HepG2 (cell line): ENCODE results near the gene ARTN. TPM values are rescaled to one million over a fixed set of nuclear protein-coding genes. Genes with fewer than 3 reads are reported as not detected.

Experiments
- ATAC-seq: fragments of 200-7000 bp; cut with Tn5 transposase; 3 replicates; pipeline ENCODE4 v1.9.1; 2020; ENCODE audit warnings: mild to moderate bottlenecking, moderate library complexity
- BruUV-seq: library from RNA; stranded (reverse); fragments of 400-500 nt; replicated peaks from 2 replicates; lab custom pipeline; 2021; lab: Mats Ljungman, UMichigan
- CTCF ChIA-PET: fragments of 300-600 bp; formaldehyde crosslinking; extraction: SDS; loops from one replicate; lab custom pipeline; 2021; ENCODE audit warnings: low total read pairs, inconsistent platforms, low intra/inter-chr PET ratio; lab: Yijun Ruan, JAX
- POLR2A ChIA-PET: fragments of 350-600 bp; sonication (Branson Sonifier 250); formaldehyde crosslinking; loops from one replicate; lab custom pipeline; 2020; ENCODE audit warnings: antibody characterized with exemption, inconsistent platforms; lab: Yijun Ruan, JAX
- DNase-seq: peaks from one replicate; pipeline ENCODE4 v3.0.0-alpha.2; 2015; ENCODE audit warnings: low spot score
- FAIRE-seq: peaks from 3 replicates; lab custom pipeline; 2011; peaks lifted over from hg19 to GRCh38; lab: Jason Lieb, UNC
- H2AFZ ChIP-seq: one replicate; pipeline ENCODE4 v1.6.1; 2011; ENCODE audit warnings: low read length, inconsistent platforms
- H3K27ac ChIP-seq: fragments of 300-600 bp; 3 replicates; pipeline ENCODE4 v1.8.0; 2011; ENCODE audit warnings: mixed run types, mild to moderate bottlenecking, mixed read lengths, low read length, inconsistent platforms; ENCODE audit not compliant: insufficient read depth; ENCODE audit errors: extremely low read length
- H3K27me3 ChIP-seq, 2 experiments: fragments of 200-600 bp in 1 of 2; 2 replicates in 1 of 2; 3 replicates in 1 of 2; pipeline versions ENCODE4 v1.6.0 to v1.8.0; 2011; ENCODE audit warnings: low read length in 2 of 2, mild to moderate bottlenecking in 2 of 2, moderate library complexity in 2 of 2, inconsistent platforms in 1 of 2; ENCODE audit not compliant: insufficient read depth in 2 of 2, control insufficient read depth in 1 of 2
- H3K36me3 ChIP-seq, 2 experiments: fragments of 200-600 bp in 1 of 2; replicated peaks in 1 of 2; 2 replicates in 1 of 2; 3 replicates in 1 of 2; pipeline versions ENCODE4 v1.5.1 to v1.8.0; 2011; ENCODE audit warnings: low read length in 2 of 2, inconsistent platforms in 1 of 2; ENCODE audit not compliant: insufficient read depth in 2 of 2, control insufficient read depth in 1 of 2
- H3K4me1 ChIP-seq: 2 replicates; pipeline ENCODE4 v1.5.1; 2012; ENCODE audit warnings: low read length, inconsistent platforms; ENCODE audit not compliant: insufficient read depth
- H3K4me2 ChIP-seq: 2 replicates; pipeline ENCODE4 v1.6.0; 2011; ENCODE audit warnings: low read depth, low read length, inconsistent platforms
- H3K4me3 ChIP-seq, 3 experiments: fragments of 200-600 bp in 1 of 3; sonication (generic), shearing (Covaris generic) in 1 of 3; replicated peaks in 1 of 3; 2 replicates each; pipeline ENCODE4 v1.5.1; 2011 to 2016; ENCODE audit warnings: low read length in 3 of 3, inconsistent platforms in 2 of 3, low read depth in 2 of 3, mild to moderate bottlenecking in 2 of 3, control low read depth in 1 of 3, mixed read lengths in 1 of 3; ENCODE audit not compliant: insufficient read depth in 1 of 3
- H3K79me2 ChIP-seq: one replicate; pipeline ENCODE4 v1.6.1; 2011; ENCODE audit warnings: low read length, inconsistent platforms; ENCODE audit not compliant: insufficient read depth
- H3K9ac ChIP-seq: 2 replicates; pipeline ENCODE4 v1.6.0; 2011; ENCODE audit warnings: mild to moderate bottlenecking, low read depth, low read length, inconsistent platforms; ENCODE audit not compliant: insufficient read depth
- H3K9me3 ChIP-seq: 2 replicates; pipeline ENCODE4 v1.5.1; 2012; ENCODE audit warnings: mild to moderate bottlenecking, low read length
- H4K20me1 ChIP-seq: 2 replicates; pipeline ENCODE4 v1.6.0; 2011; ENCODE audit warnings: inconsistent platforms, mild to moderate bottlenecking, low read length, moderate library complexity; ENCODE audit not compliant: insufficient read depth
- MEF2D ChIP-seq: sonication (generic); formaldehyde crosslinking; IDR thresholded peaks from 2 replicates; pipeline ENCODE4 v1.5.1; 2020; ENCODE audit warnings: mild to moderate bottlenecking, missing genetic modification reagents
- PRMT3 ChIP-seq: sonication (generic); formaldehyde crosslinking; IDR thresholded peaks from 2 replicates; pipeline ENCODE4 v1.8.1; 2022; ENCODE audit warnings: low read depth, mild to moderate bottlenecking, moderate library complexity, missing genetic modification reagents, borderline replicate concordance
- RXRB ChIP-seq: IDR thresholded peaks from 2 replicates; pipeline ENCODE4 v1.6.1; 2016; ENCODE audit warnings: borderline replicate concordance, missing genetic modification reagents, missing compliant biosample characterization
- TAF1 ChIP-seq: sonication (generic); formaldehyde crosslinking; IDR thresholded peaks from 2 replicates; pipeline ENCODE4 v1.4.0; 2020; ENCODE audit warnings: missing genetic modification reagents
- ZBTB39 ChIP-seq: sonication (generic); formaldehyde crosslinking; IDR thresholded peaks from 2 replicates; pipeline ENCODE4 v1.5.0; 2020; ENCODE audit warnings: missing genetic modification reagents
- ZKSCAN1 ChIP-seq: fragments of 150-350 bp; IDR thresholded peaks from 2 replicates; pipeline ENCODE4 v1.6.1; 2014; ENCODE audit warnings: low read length
- ZNF318 ChIP-seq: sonication (generic); formaldehyde crosslinking; IDR thresholded peaks from 2 replicates; pipeline ENCODE4 v1.4.0; 2020; ENCODE audit warnings: mild to moderate bottlenecking, missing genetic modification reagents
- ZNF709 ChIP-seq: sonication (generic); formaldehyde crosslinking; IDR thresholded peaks from 2 replicates; pipeline ENCODE4 v1.5.0; 2020; ENCODE audit warnings: mild to moderate bottlenecking, missing genetic modification reagents
- ZNF713 ChIP-seq: sonication (generic); formaldehyde crosslinking; IDR thresholded peaks from 2 replicates; pipeline ENCODE4 v1.4.0; 2020; ENCODE audit warnings: mild to moderate bottlenecking, missing genetic modification reagents
- ZNF746 ChIP-seq: sonication (generic); formaldehyde crosslinking; IDR thresholded peaks from 2 replicates; pipeline ENCODE4 v1.8.0; 2022; ENCODE audit warnings: mild to moderate bottlenecking, missing genetic modification reagents
- ZZZ3 ChIP-seq: sonication (generic); formaldehyde crosslinking; IDR thresholded peaks from 2 replicates; pipeline ENCODE4 v1.4.0; 2020; ENCODE audit warnings: missing genetic modification reagents, mild to moderate bottlenecking, borderline replicate concordance
- WGBS: methylation state at CpG from one replicate; pipeline ENCODE4 v1.1.6; 2017; ENCODE audit warnings: low lambda C conversion rate; 5-methylcytosine and 5-hydroxymethylcytosine counted together
- in situ Hi-C: cut with HindIII; loops from 2 replicates; pipeline ENCODE4 v1.10.0; 2017; ENCODE audit warnings: low pct_unique_long_range_greater_than_20kb; ENCODE audit not compliant: extremely low pct_ligation_motif_present
- intact Hi-C: fragments of 100-400 bp; cut with micrococcal nuclease; formaldehyde crosslinking; loops from one replicate; pipeline ENCODE4 v1.10.0; 2022; ENCODE audit not compliant: unreplicated experiment
- polyA plus RNA-seq, 8 experiments: library from polyadenylated mRNA; depleted of rRNA in 3 of 8; stranded (reverse) in 7 of 8; unstranded in 1 of 8; fragments of >200 nt; fragmentation: Illumina TruSeq in 4 of 8; extraction: Trizol in 4 of 8; gene quantifications; 2 replicates each; pipeline versions ENCODE4 v1.2.1 to v1.2.3, GENCODE V29; 2011 to 2016; ENCODE audit warnings: low read depth in 4 of 8, missing spikeins in 1 of 8, mixed read lengths in 1 of 8; ENCODE audit not compliant: insufficient read depth in 1 of 8
- total RNA-seq, 5 experiments: library from RNA; depleted of rRNA; stranded (reverse); fragments of >200 nt; fragmentation: Illumina TruSeq; extraction: Trizol; gene quantifications; 2 replicates each; pipeline ENCODE4 v1.2.3, GENCODE V29; 2016; ENCODE audit warnings: low read depth in 1 of 5

Gene ARTN
- total and polyA plus RNA-seq, 2 of the 13 experiments (the other 11 are each of a cell fraction or from before 2014, with no cell fraction given) = 0.11 to 0.62 TPM

- Histone ChIP-seq H3K36me3 (peaks cover 9 to 29% of the 10 kb centered on the region in 2 experiments), H3K27ac (peak within 1 kb of the TSS; percentile 88), H3K4me3 (peak within 1 kb of the TSS; percentile 84 to 87 (median 84)), H3K9me3 (no peaks in the 10 kb centered on the region), H3K27me3 (no peaks in the 10 kb centered on the region), H3K79me2 (peaks cover 55% of the 10 kb centered on the region), H3K9ac (peak within 1 kb of the TSS; percentile 76), H2AFZ (no peak within 1 kb of the TSS), H3K4me2 (peak within 1 kb of the TSS; percentile 91), H3K4me1 (peaks cover 76% of the 10 kb centered on the region), H4K20me1 (peaks cover 4% of the 10 kb centered on the region; the same call in 1 of the 2 replicates)
- FAIRE-seq (peak; percentile 87), ATAC-seq (peak; percentile 34), DNase-seq (peak; percentile 50)
- WGBS = 0% methylated on average over 8 of the region's 54 CpGs
- intact Hi-C loops = no loop called here
- POLR2A ChIA-PET = interaction anchor here (0.7 to 2.4 kb wide), 11 partner anchors 9 to 329 kb away, joined by 3 to 32 read pairs (median 6); partner anchors contain the start of genes DPH2, IPO13, KDM4A and SLC6A9
- in situ Hi-C loops = no loop called here
- CTCF ChIA-PET = no interaction called here
- BruUV-seq = no TSS peak
- TF ChIP-seq RXRB = no peak
- no peak for TF ChIP-seq ZZZ3 (CRISPR knock-in tag)
- 0 out of 2 replicates have a peak, but pooled peaks have one; percentile 10 for TF ChIP-seq ZNF709 (CRISPR knock-in tag)
- TF ChIP-seq MEF2D (CRISPR knock-in tag) = peak; percentile 36; the same call in 1 of the 2 replicates
- no peak for TF ChIP-seq ZNF713 (CRISPR knock-in tag)
- TF ChIP-seq TAF1 = peak; percentile 27; the same call in 1 of the 2 replicates
- 0 out of 2 replicates have a peak, but pooled peaks have one; percentile 15 for TF ChIP-seq ZKSCAN1
- TF ChIP-seq ZBTB39 = no peak
- no peak for TF ChIP-seq PRMT3 (CRISPR knock-in tag)
- peak; percentile 28; the same call in 1 of the 2 replicates for TF ChIP-seq ZNF746 (CRISPR knock-in tag)
- no peak for TF ChIP-seq ZNF318 (CRISPR knock-in tag)
These were observed 45.1 kb downstream of the ARTN start, which contains the start of gene B4GALT2 for GRCh38 chr1:43978551-43979260. Gene B4GALT2, plus strand, starts transcription at chr1:43979210. Its CDS starts 1,951 bp downstream, at chr1:43981161.
